ENCODE results near the gene CABLES1.

CABLES1 gene

GRCh38 chr18:23243816-23244215, 108.5 kb downstream of the CABLES1 start:
- no peak for DNase-seq (ENCODE audit: low read depth)

GRCh38 chr18:23244401-23244800, 109.1 kb downstream of the CABLES1 start:
- no peak for DNase-seq (ENCODE audit: low read depth)

- no peak for DNase-seq (ENCODE audit: low read depth)
These were observed 110.2 kb downstream of the CABLES1 start for GRCh38 chr18:23245461-23245860.

- no peak for DNase-seq (ENCODE audit: low read depth)
These were observed 112.0 kb downstream of the CABLES1 start for GRCh38 chr18:23247331-23247730.

GRCh38 chr18:23247896-23248295, 112.6 kb downstream of the CABLES1 start:
- DNase-seq (ENCODE audit: low read depth) = no peak

- no peak for DNase-seq (ENCODE audit: low read depth)
These were observed 113.5 kb downstream of the CABLES1 start for GRCh38 chr18:23248826-23249225.

GRCh38 chr18:23249348-23249747, 114.1 kb downstream of the CABLES1 start:
- no peak for DNase-seq (ENCODE audit: low read depth)

- no peak for DNase-seq (ENCODE audit: low read depth)
These were observed 115.8 kb downstream of the CABLES1 start for GRCh38 chr18:23250893-23251656.

GRCh38 chr18:23253630-23254029, 118.3 kb downstream of the CABLES1 start:
- no peak for DNase-seq (ENCODE audit: low read depth)

- DNase-seq (ENCODE audit: low read depth) = no peak
These were observed 121.9 kb downstream of the CABLES1 start for GRCh38 chr18:23257137-23257536.

- no peak for DNase-seq (ENCODE audit: low read depth)
These were observed 122.6 kb downstream of the CABLES1 start for GRCh38 chr18:23257686-23258565.

GRCh38 chr18:23258566-23259469, 123.5 kb downstream of the CABLES1 start:
- no peak for DNase-seq (ENCODE audit: low read depth)

GRCh38 chr18:23259701-23260681, 124.7 kb downstream of the CABLES1 start:
- DNase-seq (ENCODE audit: low read depth) = no peak

GRCh38 chr18:23260926-23261590, 125.8 kb downstream of the CABLES1 start:
- DNase-seq (ENCODE audit: low read depth) = no peak

- no peak for DNase-seq (ENCODE audit: low read depth)
These were observed 128.4 kb downstream of the CABLES1 start for GRCh38 chr18:23263551-23264235.

GRCh38 chr18:23265682-23266399, 130.6 kb downstream of the CABLES1 start:
- no peak for DNase-seq (ENCODE audit: low read depth)

- no peak for DNase-seq (ENCODE audit: low read depth)
These were observed 131.6 kb downstream of the CABLES1 start for GRCh38 chr18:23266717-23267446.

GRCh38 chr18:23267447-23267776, 132.1 kb downstream of the CABLES1 start:
- DNase-seq (ENCODE audit: low read depth) = no peak

GRCh38 chr18:23268641-23269040, 133.4 kb downstream of the CABLES1 start:
- DNase-seq (ENCODE audit: low read depth) = no peak
